GM08714 (cell line): ENCODE data around the gene SELENOI.
"Not testable (repeated sequence)": the region's sequence is repeated elsewhere in the genome, so short reads cannot be mapped to it uniquely, and the experiment has no call there.

Experiments used
- H3K4me3 ChIP-seq: fragments of 200-500 bp; sonication (Bioruptor generic); 2 replicates; pipeline ENCODE4 v1.5.1; 2014; ENCODE audit warnings: mild to moderate bottlenecking, low read length, inconsistent platforms
- ZNF274 ChIP-seq: IDR thresholded peaks from 2 replicates; pipeline ENCODE4 v1.6.1; 2012; ENCODE audit warnings: mild to moderate bottlenecking, low read depth, low read length

Gene SELENOI

GRCh38 chr2:26336719-26337118 is 9.2 kb upstream of the SELENOI start:
- H3K4me3 ChIP-seq, result no peak overlapping the region
- TF ChIP-seq ZNF274, result no peak

GRCh38 chr2:26337298-26337697 is 8.6 kb upstream of the SELENOI start:
- no peak overlapping the region for H3K4me3 ChIP-seq
- no peak for TF ChIP-seq ZNF274

GRCh38 chr2:26340831-26341230 is 5.1 kb upstream of the SELENOI start:
- no peak for TF ChIP-seq ZNF274
- no peak overlapping the region for H3K4me3 ChIP-seq

GRCh38 chr2:26344581-26345282 is 1.2 kb upstream of the SELENOI start:
- H3K4me3 ChIP-seq, result peak overlapping the region; percentile 96
- TF ChIP-seq ZNF274, result no peak

GRCh38 chr2:26345283-26345544 is 729 bp upstream of the SELENOI start:
- no peak for TF ChIP-seq ZNF274
- H3K4me3 ChIP-seq, result peak overlapping the region; percentile 96

GRCh38 chr2:26346454-26347053 is 611 bp downstream of the SELENOI start, which contains the start of gene ADGRF3:
Gene ADGRF3, minus strand, starts transcription at chr2:26346789. Its CDS starts 555 bp downstream, at chr2:26346234.
- TF ChIP-seq ZNF274, result no peak
- peak within 1 kb of the TSS; percentile 96 for H3K4me3 ChIP-seq

GRCh38 chr2:26347286-26347865 is 1.4 kb downstream of the SELENOI start:
- TF ChIP-seq ZNF274, result no peak
- peak overlapping the region; percentile 69 for H3K4me3 ChIP-seq

- H3K4me3 ChIP-seq, result no peak overlapping the region
- TF ChIP-seq ZNF274, result no peak
Measured at GRCh38 chr2:26349690-26350089, 3.7 kb downstream of the SELENOI start.

- TF ChIP-seq ZNF274, result no peak
- no peak overlapping the region for H3K4me3 ChIP-seq
Measured at GRCh38 chr2:26351375-26352090, 5.6 kb downstream of the SELENOI start.

- no peak for TF ChIP-seq ZNF274
- no peak overlapping the region for H3K4me3 ChIP-seq
Measured at GRCh38 chr2:26352892-26353291, 6.9 kb downstream of the SELENOI start.

- H3K4me3 ChIP-seq, result not testable (repeated sequence)
Measured at GRCh38 chr2:26354469-26354868, 8.5 kb downstream of the SELENOI start.

- no peak for TF ChIP-seq ZNF274
- no peak overlapping the region for H3K4me3 ChIP-seq
Measured at GRCh38 chr2:26355038-26355995, 9.4 kb downstream of the SELENOI start.

- no peak overlapping the region for H3K4me3 ChIP-seq
- no peak for TF ChIP-seq ZNF274
Measured at GRCh38 chr2:26356111-26356510, 10.2 kb downstream of the SELENOI start.

GRCh38 chr2:26356771-26357170 is 10.8 kb downstream of the SELENOI start:
- TF ChIP-seq ZNF274, result no peak

More at GRCh38 chr2:26356771-26357170, 10.8 kb downstream of the SELENOI start:
- H3K4me3 ChIP-seq, result no peak overlapping the region
